ENCODE data around the gene TAPBP. TPM values are rescaled to one million over a fixed set of nuclear protein-coding genes. Genes with fewer than 3 reads are reported as not detected.
A peak's percentile ranks its signal among the peaks of the same experiment; 100 is the strongest.

TAPBP gene
- total and polyA plus RNA-seq, 2 of the 8 experiments (the other 6 are each of a cell fraction or from before 2014, with no cell fraction given): 24.5 to 35.4 TPM

- Histone ChIP-seq H3K56ac (replicated peaks; ENCODE audit: insufficient read length, low read depth, low read length) (no peak overlapping the region), H3K9ac (replicated peaks in 1 of 4; ENCODE audit: extremely low read depth in 1 of 4, low read depth in 3 of 4, low read length in 3 of 4) (no peak overlapping the region), H2BK20ac (ENCODE audit: low read length) (no peak overlapping the region), H3K4me3 (ENCODE audit: extremely low read depth in 1 of 4, insufficient read depth in 2 of 4, low read depth in 3 of 4, low read length in 4 of 4) (no peak overlapping the region), H3K4me2 (ENCODE audit: insufficient read depth in 1 of 2, low read depth in 2 of 2, low read length in 2 of 2) (no peak overlapping the region), H2AK5ac (ENCODE audit: low read depth, low read length) (no peak overlapping the region), H3K23me2 (ENCODE audit: low read depth, low read length) (peaks cover 8% of the 10 kb centered on the region), H4K91ac (replicated peaks; ENCODE audit: insufficient read length, low read length) (no peak overlapping the region), H3K9me3 (ENCODE audit: insufficient read depth in 2 of 2, low read depth in 1 of 2, low read length in 1 of 2) (no peaks in the 10 kb centered on the region), H3K27me3 (replicated peaks in 1 of 4; ENCODE audit: control insufficient read depth in 3 of 4, extremely low read depth in 1 of 4, insufficient read depth in 3 of 4, low read length in 3 of 4) (no peaks in the 10 kb centered on the region), H3K36me3 (ENCODE audit: control insufficient read depth in 2 of 4, insufficient read depth in 4 of 4, low read length in 3 of 4) (peaks cover 4 to 29% (median 16%) of the 10 kb centered on the region in 4 experiments; a peak in 7 of 8 replicates), H3K23ac (ENCODE audit: insufficient read length) (no peak overlapping the region), H2AFZ (ENCODE audit: low read length) (no peak overlapping the region), H2BK15ac (ENCODE audit: low read length) (no peak overlapping the region), H3K27ac (ENCODE audit: low read depth, low read length) (no peak overlapping the region), H3K79me1 (ENCODE audit: low read depth, low read length) (no peaks in the 10 kb centered on the region), H2BK5ac (ENCODE audit: low read depth, low read length) (0 out of 2 replicates have a peak overlapping the region, but pooled peaks have one; percentile 45), H3K18ac (ENCODE audit: extremely low read depth, low read length) (no peak overlapping the region), H4K20me1 (replicated peaks in 1 of 2; ENCODE audit: control insufficient read depth in 1 of 2, insufficient read depth in 2 of 2, low read length in 2 of 2) (peaks cover 4% of the 10 kb centered on the region in 2 experiments), H3K14ac (ENCODE audit: insufficient read length) (no peak overlapping the region), H3K79me2 (ENCODE audit: control insufficient read depth in 1 of 2, insufficient read depth in 2 of 2, low read length in 2 of 2) (no peaks in the 10 kb centered on the region), H2BK12ac (ENCODE audit: low read depth, low read length) (no peak overlapping the region), H2BK120ac (replicated peaks; ENCODE audit: low read depth, low read length) (no peak overlapping the region), H3K4me1 (replicated peaks in 1 of 4; ENCODE audit: control insufficient read depth in 3 of 4, insufficient read depth in 4 of 4, low read length in 3 of 4) (peaks cover 0 to 13% (median 6%) of the 10 kb centered on the region in 4 experiments; a peak in 5 of 7 replicates), H3K4ac (replicated peaks; ENCODE audit: insufficient read length, low read depth, low read length) (no peak overlapping the region), H4K8ac (ENCODE audit: extremely low read depth, insufficient read depth, low read length) (no peak overlapping the region), H4K5ac (ENCODE audit: insufficient read length, low read depth, low read length) (no peak overlapping the region)
- POLR2A ChIA-PET (ENCODE audit: partially characterized antibody): interaction anchor here (1.3 to 12.0 kb wide), 3 partner anchors 8 to 14 kb away, joined by 4 to 337 read pairs (median 21); partner anchors contain the start of genes PFDN6, RGL2, RPS18 and VPS52
- 95% methylated on average over 6 of the region's 6 CpGs; no CpG with 5 or more reads in 1 of the 2 experiments for WGBS, 2 experiments (ENCODE audit: extremely low coverage in 1 of 2, insufficient coverage in 1 of 2, insufficient read length in 1 of 2, insufficient replicate concordance in 2 of 2, low coverage in 1 of 2, low lambda C conversion rate in 2 of 2, missing lambda C conversion rate in 1 of 2)
- CTCF ChIA-PET (ENCODE audit: partially characterized antibody): interaction anchor here (0.6 to 8.0 kb wide), 10 partner anchors 10 to 313 kb away, joined by 3 to 81 read pairs (median 6); partner anchors contain the start of genes PFDN6, RGL2, RPS18 and TAPBP
- FAIRE-seq (no peak), DNase-seq (ENCODE audit: low read depth in 1 of 2, low spot score in 2 of 2) (no peak)
- no peak for TF ChIP-seq JUN (IDR thresholded peaks at IDR 0.05; ENCODE audit: low read depth, low read length)
- TF ChIP-seq SIN3A (conservative IDR thresholded peaks at IDR 0.05 in 1 of 2, IDR thresholded peaks at IDR 0.05 in 1 of 2; ENCODE audit: low read depth in 1 of 2, low read length in 2 of 2): no peak
Measured at GRCh38 chr6:33280539-33280938, 33.3 kb downstream of the TAPBP start.

All from H1 (cell line).